ENCODE data around the gene KCNH4. TPM values are rescaled to one million over a fixed set of nuclear protein-coding genes. Genes with fewer than 3 reads are reported as not detected.
A peak's percentile ranks its signal among the peaks of the same experiment; 100 is the strongest.

KCNH4 gene
- total RNA-seq, 1 donor from 2014 or later = not detected

DNA sequence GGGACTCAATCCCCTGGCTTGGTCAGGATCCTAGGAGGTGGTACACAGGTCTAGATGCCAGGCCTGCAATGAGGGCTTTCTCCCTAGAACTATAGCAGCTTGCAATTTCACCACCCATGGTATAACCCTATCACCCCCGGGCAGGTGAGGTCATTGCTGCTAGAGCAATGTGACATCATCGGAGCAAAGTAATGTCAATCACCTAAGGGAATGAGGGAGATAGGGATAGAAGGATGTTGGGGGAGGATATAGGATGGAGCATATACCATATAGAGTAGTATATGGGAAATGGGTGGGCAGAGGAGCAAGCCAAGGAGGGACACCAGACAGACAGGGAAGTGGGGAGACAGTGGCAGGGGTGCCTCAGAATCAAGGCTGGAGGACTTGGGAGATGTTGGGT is 3.3 kb downstream of the KCNH4 start:
- H3K36me3 Mint-ChIP-seq = no peaks in the 10 kb centered on the region
- no peak overlapping the region for H3K27ac ChIP-seq
- H3K4me1 Mint-ChIP-seq = peaks cover 7% of the 10 kb centered on the region
- no peaks in the 10 kb centered on the region for H3K9me3 Mint-ChIP-seq
- H3F3A ChIP-seq (ENCODE audit: low read depth) = peaks cover 6% of the 10 kb centered on the region
- peaks cover 52% of the 10 kb centered on the region for H3K27me3 ChIP-seq
- no peak overlapping the region for H3K27ac Mint-ChIP-seq
- no peaks in the 10 kb centered on the region for H3K79me2 ChIP-seq (ENCODE audit: low read depth)
- H3K9me3 ChIP-seq (ENCODE audit: low read depth) = no peaks in the 10 kb centered on the region
- TF ChIP-seq EZH2 (IDR thresholded peaks at IDR 0.05) (no peak), EZH2phosphoT487 (IDR thresholded peaks at IDR 0.05) (no peak)
- TF ChIP-seq, protein P1, sequence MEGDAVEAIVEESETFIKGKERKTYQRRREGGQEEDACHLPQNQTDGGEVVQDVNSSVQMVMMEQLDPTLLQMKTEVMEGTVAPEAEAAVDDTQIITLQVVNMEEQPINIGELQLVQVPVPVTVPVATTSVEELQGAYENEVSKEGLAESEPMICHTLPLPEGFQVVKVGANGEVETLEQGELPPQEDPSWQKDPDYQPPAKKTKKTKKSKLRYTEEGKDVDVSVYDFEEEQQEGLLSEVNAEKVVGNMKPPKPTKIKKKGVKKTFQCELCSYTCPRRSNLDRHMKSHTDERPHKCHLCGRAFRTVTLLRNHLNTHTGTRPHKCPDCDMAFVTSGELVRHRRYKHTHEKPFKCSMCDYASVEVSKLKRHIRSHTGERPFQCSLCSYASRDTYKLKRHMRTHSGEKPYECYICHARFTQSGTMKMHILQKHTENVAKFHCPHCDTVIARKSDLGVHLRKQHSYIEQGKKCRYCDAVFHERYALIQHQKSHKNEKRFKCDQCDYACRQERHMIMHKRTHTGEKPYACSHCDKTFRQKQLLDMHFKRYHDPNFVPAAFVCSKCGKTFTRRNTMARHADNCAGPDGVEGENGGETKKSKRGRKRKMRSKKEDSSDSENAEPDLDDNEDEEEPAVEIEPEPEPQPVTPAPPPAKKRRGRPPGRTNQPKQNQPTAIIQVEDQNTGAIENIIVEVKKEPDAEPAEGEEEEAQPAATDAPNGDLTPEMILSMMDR (IDR thresholded peaks at IDR 0.05) = no peak
- H4K20me1 ChIP-seq (ENCODE audit: low read depth) = peaks cover 18% of the 10 kb centered on the region
- peaks cover 49% of the 10 kb centered on the region for H3K27me3 Mint-ChIP-seq (ENCODE audit: insufficient read depth, low read depth)
- no peak overlapping the region for H3K4me2 ChIP-seq
- H3K36me3 ChIP-seq = no peaks in the 10 kb centered on the region
- DNase-seq (ENCODE audit: low spot score) = no peak
- H3K4me1 ChIP-seq = peaks cover 9% of the 10 kb centered on the region
- no peak overlapping the region for H3K4me3 ChIP-seq
- no peak overlapping the region for H2AFZ ChIP-seq (replicated peaks)
- H3K4me3 Mint-ChIP-seq = peak overlapping the region; percentile 6
- no peak overlapping the region for H3K9ac ChIP-seq

DNA sequence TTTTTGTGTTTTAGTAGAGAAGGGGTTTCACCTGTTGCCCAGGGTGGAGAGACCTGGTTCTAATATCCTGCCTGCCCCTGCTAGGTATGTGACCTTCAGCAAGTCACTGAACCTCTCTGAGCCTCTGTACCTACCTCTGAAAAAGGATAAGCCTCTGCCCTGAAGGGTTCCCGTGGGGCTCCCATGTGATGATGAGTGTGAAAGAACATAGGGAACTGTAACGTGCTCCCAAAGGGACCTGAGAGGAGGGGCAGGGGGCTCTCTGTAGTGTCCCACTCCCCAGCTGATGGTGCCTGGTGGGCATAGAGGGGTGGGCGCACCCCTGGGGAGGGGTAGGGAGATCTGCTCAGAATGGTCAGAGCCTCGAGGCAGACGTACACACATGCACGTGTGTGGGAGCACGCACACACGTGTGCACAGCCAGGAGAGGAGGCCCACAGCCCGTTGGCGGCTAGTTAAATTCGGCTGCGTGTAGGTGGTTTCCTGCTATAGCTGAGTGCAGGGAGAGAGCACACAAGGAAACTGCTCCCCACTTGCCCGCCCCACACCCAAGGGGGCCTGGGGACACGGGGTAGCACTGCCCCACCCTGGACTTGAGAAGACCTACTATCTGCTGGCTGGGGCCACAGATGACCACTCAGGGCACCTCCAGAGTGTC is 6.7 kb downstream of the KCNH4 start:
- H3K36me3 ChIP-seq = no peaks in the 10 kb centered on the region
- peaks cover 17% of the 10 kb centered on the region for H3K27me3 ChIP-seq
- no peak overlapping the region for H3K9ac ChIP-seq
- no peaks in the 10 kb centered on the region for H3F3A ChIP-seq (ENCODE audit: low read depth)
- H3K4me1 ChIP-seq = no peaks in the 10 kb centered on the region
- no peak overlapping the region for H3K4me3 ChIP-seq
- no peak overlapping the region for H3K27ac ChIP-seq
- H3K4me1 Mint-ChIP-seq = no peaks in the 10 kb centered on the region
- peaks cover 1% of the 10 kb centered on the region for H4K20me1 ChIP-seq (ENCODE audit: low read depth)
- no peaks in the 10 kb centered on the region for H3K9me3 ChIP-seq (ENCODE audit: low read depth)
- H3K79me2 ChIP-seq (ENCODE audit: low read depth) = no peaks in the 10 kb centered on the region
- DNase-seq (ENCODE audit: low spot score) = no peak
- TF ChIP-seq EZH2 (IDR thresholded peaks at IDR 0.05) = no peak
- no peak for TF ChIP-seq EZH2phosphoT487 (IDR thresholded peaks at IDR 0.05)
- TF ChIP-seq, protein P1 (IDR thresholded peaks at IDR 0.05) = no peak
- H3K36me3 Mint-ChIP-seq = no peaks in the 10 kb centered on the region
- H3K9me3 Mint-ChIP-seq = no peaks in the 10 kb centered on the region
- no peak overlapping the region for H3K4me3 Mint-ChIP-seq
- no peak overlapping the region for H3K4me2 ChIP-seq
- H3K27me3 Mint-ChIP-seq (ENCODE audit: insufficient read depth, low read depth) = peaks cover 21% of the 10 kb centered on the region
- H3K27ac Mint-ChIP-seq = no peak overlapping the region
- H2AFZ ChIP-seq (replicated peaks) = no peak overlapping the region

DNA sequence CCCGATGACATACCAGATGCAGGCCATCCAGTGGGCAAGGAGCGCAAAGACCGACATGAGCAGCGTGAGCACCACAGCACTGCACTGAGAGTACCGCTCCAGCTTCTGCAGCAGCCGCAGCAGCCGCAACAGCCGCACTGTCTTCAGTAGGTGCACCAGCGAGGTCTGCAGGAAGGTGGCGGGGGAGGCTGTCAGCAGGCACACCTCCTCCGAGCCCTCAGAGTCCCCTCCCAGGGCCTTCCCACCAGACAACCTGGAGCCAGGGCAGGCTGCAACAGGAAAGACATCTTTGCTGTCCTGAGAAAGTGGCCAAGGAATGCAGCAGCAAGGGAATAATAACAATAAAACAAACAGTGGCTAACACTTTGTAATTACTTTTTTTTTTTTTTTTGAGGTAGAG is 9.1 kb downstream of the KCNH4 start:
- Histone ChIP-seq H3K4me3 (no peak overlapping the region), H3K9ac (no peak overlapping the region), H3K4me2 (no peak overlapping the region), H3K27me3 (no peaks in the 10 kb centered on the region), H3K36me3 (no peaks in the 10 kb centered on the region), H3K4me1 (no peaks in the 10 kb centered on the region), H3K9me3 (ENCODE audit: low read depth) (no peaks in the 10 kb centered on the region), H3F3A (ENCODE audit: low read depth) (no peaks in the 10 kb centered on the region), H4K20me1 (ENCODE audit: low read depth) (no peaks in the 10 kb centered on the region), H3K27ac (no peak overlapping the region), H3K79me2 (ENCODE audit: low read depth) (no peaks in the 10 kb centered on the region), H2AFZ (replicated peaks) (no peak overlapping the region)
- no peak overlapping the region for H3K4me3 Mint-ChIP-seq
- no peaks in the 10 kb centered on the region for H3K36me3 Mint-ChIP-seq
- no peaks in the 10 kb centered on the region for H3K9me3 Mint-ChIP-seq
- H3K27me3 Mint-ChIP-seq (ENCODE audit: insufficient read depth, low read depth) = peaks cover 18% of the 10 kb centered on the region
- DNase-seq (ENCODE audit: low spot score) = peak; percentile 31
- TF ChIP-seq, protein P1 (IDR thresholded peaks at IDR 0.05) = no peak
- no peak for TF ChIP-seq EZH2phosphoT487 (IDR thresholded peaks at IDR 0.05)
- no peaks in the 10 kb centered on the region for H3K4me1 Mint-ChIP-seq
- H3K27ac Mint-ChIP-seq = no peak overlapping the region
